Kidney (tissue), 14 donors: ENCODE measurements around the gene GSTM4. TPM values are rescaled to one million over a fixed set of nuclear protein-coding genes. Genes with fewer than 3 reads are reported as not detected.

Source experiments
- DNase-seq, 5 donors: peaks; one replicate each; pipeline ENCODE4 v3.0.0-alpha.2; 2013 to 2020
- FAIRE-seq: peaks from 2 replicates; lab custom pipeline; 2012; peaks lifted over from hg19 to GRCh38; lab: Jason Lieb, UNC
- H3K27ac ChIP-seq, 2 donors: one replicate each; pipeline ENCODE4 v1.7.0; 2013; ENCODE audit warnings: low read depth in 2 of 2, low read length in 2 of 2, inconsistent platforms in 1 of 2
- H3K27me3 ChIP-seq: one replicate; pipeline ENCODE4 v1.7.1; 2013; ENCODE audit warnings: low read length, inconsistent platforms; ENCODE audit not compliant: control insufficient read depth, insufficient read depth
- H3K36me3 ChIP-seq, 3 donors: one replicate each; pipeline versions ENCODE4 v1.7.0 to v1.7.1; 2013; ENCODE audit warnings: low read length in 3 of 3, control low read depth in 1 of 3, inconsistent platforms in 1 of 3; ENCODE audit not compliant: insufficient read depth in 3 of 3, control insufficient read depth in 2 of 3
- H3K4me1 ChIP-seq, 3 donors: one replicate each; pipeline versions ENCODE4 v1.7.0 to v1.7.1; 2013; ENCODE audit warnings: low read length in 3 of 3, inconsistent platforms in 1 of 3, low read depth in 1 of 3; ENCODE audit not compliant: control insufficient read depth in 2 of 3, insufficient read depth in 2 of 3
- H3K4me3 ChIP-seq, 3 donors: one replicate each; pipeline versions ENCODE4 v1.7.0 to v1.8.1; 2013; ENCODE audit warnings: low read length in 3 of 3, control low read depth in 1 of 3, inconsistent platforms in 1 of 3
- H3K9ac ChIP-seq, 3 donors: one replicate each; pipeline versions ENCODE4 v1.7.0 to v1.7.1; 2013; ENCODE audit warnings: low read length in 3 of 3, control low read depth in 1 of 3, inconsistent platforms in 1 of 3
- H3K9me3 ChIP-seq, 3 donors: one replicate each; pipeline versions ENCODE4 v1.7.0 to v1.7.1; 2013; ENCODE audit warnings: low read length in 3 of 3, control low read depth in 1 of 3, inconsistent platforms in 1 of 3; ENCODE audit not compliant: control insufficient read depth in 2 of 3, insufficient read depth in 1 of 3
- CTCF ChIP-seq: IDR thresholded peaks from 3 replicates; pipeline ENCODE4 v1.5.1; 2012; ENCODE audit warnings: mild to moderate bottlenecking, moderate library complexity, borderline replicate concordance; ENCODE audit not compliant: insufficient read depth; ENCODE audit errors: extremely low read depth
- intact Hi-C: fragments of 100-400 bp; cut with DNase I; formaldehyde crosslinking; loops from one replicate; pipeline ENCODE4 v1.11.1; 2022
- polyA plus RNA-seq: library from polyadenylated mRNA; stranded (reverse); fragments of 350-450 nt; fragmentation: Illumina TruSeq; extraction: RNeasy Lipid Tissue Mini Kit (QIAGEN cat#74804); gene quantifications from one replicate; pipeline ENCODE4 v1.2.3, GENCODE V29; 2014; ENCODE audit warnings: low read depth, low replicate concordance; ENCODE audit not compliant: insufficient read depth
- total RNA-seq: library from RNA; stranded (reverse); fragmentation: NEBNext Ultra II Directional; extraction: Animal tissue kit (Norgen Biotek cat#: 25700); gene quantifications from one replicate; pipeline ENCODE4 v1.2.1, GENCODE V29; 2021
- donor health status: control.
- donor health status: control.
- donor health status: control.
- donor health status: control.
- donor health status: control.
- donor health status: DM: yes; HTN: yes; CAD: no.
- donor health status: Normal renal cell carcinoma (clear cell type).

Gene GSTM4
- total and polyA plus RNA-seq, 2 donors from 2014 or later: 34.0 to 117 TPM

- FAIRE-seq (no peak), DNase-seq (peak; percentile 84 to 91 (median 91))
- Histone ChIP-seq H3K27me3 (no peaks in the 10 kb centered on the region), H3K4me1 (peaks cover 0 to 5% (median 4%) of the 10 kb centered on the region in 3 donors), H3K9me3 (no peaks in the 10 kb centered on the region), H3K27ac (no peak overlapping the region), H3K36me3 (no peaks in the 10 kb centered on the region), H3K9ac (peak overlapping the region in 1 of 3 donors; percentile 32), H3K4me3 (peak overlapping the region in 1 of 3 donors; percentile 17)
- intact Hi-C loops: loop anchor here (5.0 kb wide), 1 partner anchor 129 kb away; no protein-coding TSS in a partner anchor
- peak; percentile 90 for TF ChIP-seq CTCF
Measured at GRCh38 chr1:109643385-109644230, 12.3 kb upstream of the GSTM4 start.

- H3K9me3 ChIP-seq: no peaks in the 10 kb centered on the region
- no peak overlapping the region for H3K9ac ChIP-seq
- H3K27ac ChIP-seq: no peak overlapping the region
- intact Hi-C loops: loop anchor here (5.0 kb wide), 1 partner anchor 128 kb away; no protein-coding TSS in a partner anchor
- no peak for TF ChIP-seq CTCF
- no peak overlapping the region for H3K4me3 ChIP-seq
- H3K27me3 ChIP-seq: no peaks in the 10 kb centered on the region
- H3K4me1 ChIP-seq: peaks cover 0 to 5% (median 4%) of the 10 kb centered on the region in 3 donors
- H3K36me3 ChIP-seq: no peaks in the 10 kb centered on the region
- peak in 1 of 5 donors; percentile 67 for DNase-seq
- FAIRE-seq: no peak
Measured at GRCh38 chr1:109644670-109645069, 11.2 kb upstream of the GSTM4 start.

GRCh38 chr1:109649491-109649914 is 6.4 kb upstream of the GSTM4 start:
- Histone ChIP-seq H3K4me3 (peak overlapping the region in 2 of 3 donors; percentile 2 to 50), H3K27me3 (no peaks in the 10 kb centered on the region), H3K27ac (no peak overlapping the region), H3K4me1 (peaks cover 0 to 2% (median under 1%) of the 10 kb centered on the region in 3 donors), H3K36me3 (no peaks in the 10 kb centered on the region), H3K9ac (peak overlapping the region in 1 of 3 donors; percentile 4), H3K9me3 (no peaks in the 10 kb centered on the region)
- intact Hi-C loops: no loop called here
- peak; percentile 31 for TF ChIP-seq CTCF
- peak in 2 of 5 donors; percentile 30 to 77 for DNase-seq
- FAIRE-seq: peak; percentile 42
